ENCODE results near the gene LCOR.

DNA sequence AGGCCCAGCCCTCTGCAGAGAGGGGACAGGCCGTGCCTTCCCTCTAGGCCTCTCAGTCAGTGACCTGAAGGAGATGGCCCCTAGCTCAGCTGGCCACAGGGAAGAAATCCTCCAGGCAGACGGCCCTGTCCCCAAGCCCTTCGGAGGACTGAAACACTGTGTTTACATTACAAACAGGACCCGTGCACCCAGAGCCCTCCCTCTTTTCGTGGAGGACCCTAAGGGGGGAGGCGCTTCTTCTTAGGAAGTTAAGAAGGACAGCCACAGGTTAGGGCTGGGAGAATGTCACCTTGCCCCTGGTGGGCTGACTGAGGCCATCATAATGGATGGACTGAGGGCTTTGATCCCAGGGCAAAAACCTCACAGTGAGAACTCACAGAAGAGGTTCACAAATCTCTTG, 198.8 kb downstream of the LCOR start:
- no peak for TF ChIP-seq POLR2A (IDR thresholded peaks at IDR 0.05)
- TF ChIP-seq, protein P1, sequence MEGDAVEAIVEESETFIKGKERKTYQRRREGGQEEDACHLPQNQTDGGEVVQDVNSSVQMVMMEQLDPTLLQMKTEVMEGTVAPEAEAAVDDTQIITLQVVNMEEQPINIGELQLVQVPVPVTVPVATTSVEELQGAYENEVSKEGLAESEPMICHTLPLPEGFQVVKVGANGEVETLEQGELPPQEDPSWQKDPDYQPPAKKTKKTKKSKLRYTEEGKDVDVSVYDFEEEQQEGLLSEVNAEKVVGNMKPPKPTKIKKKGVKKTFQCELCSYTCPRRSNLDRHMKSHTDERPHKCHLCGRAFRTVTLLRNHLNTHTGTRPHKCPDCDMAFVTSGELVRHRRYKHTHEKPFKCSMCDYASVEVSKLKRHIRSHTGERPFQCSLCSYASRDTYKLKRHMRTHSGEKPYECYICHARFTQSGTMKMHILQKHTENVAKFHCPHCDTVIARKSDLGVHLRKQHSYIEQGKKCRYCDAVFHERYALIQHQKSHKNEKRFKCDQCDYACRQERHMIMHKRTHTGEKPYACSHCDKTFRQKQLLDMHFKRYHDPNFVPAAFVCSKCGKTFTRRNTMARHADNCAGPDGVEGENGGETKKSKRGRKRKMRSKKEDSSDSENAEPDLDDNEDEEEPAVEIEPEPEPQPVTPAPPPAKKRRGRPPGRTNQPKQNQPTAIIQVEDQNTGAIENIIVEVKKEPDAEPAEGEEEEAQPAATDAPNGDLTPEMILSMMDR (IDR thresholded peaks at IDR 0.05) = no peak
